Measurements from ENCODE around the gene METTL25B. TPM values are rescaled to one million over a fixed set of nuclear protein-coding genes. Genes with fewer than 3 reads are reported as not detected.

METTL25B gene
- total RNA-seq, 5 donors from 2014 or later (not counting 1 experiment from before 2014, with no cell fraction given) = 13.0 to 36.1 (median 32.3) TPM

- CTCF ChIA-PET = interaction anchor here (0.6 to 6.2 kb wide), 25 partner anchors 11 to 396 kb away, joined by 3 to 68 read pairs (median 4); partner anchors contain the start of genes CRABP2 (in 2 of the 2), METTL25B (in 2 of the 2), ISG20L2 (in 1 of the 2) and MRPL24 (in 1 of the 2)
- Mint-ChIP-seq H3K36me3 (no peaks in the 10 kb centered on the region), H3K9me3 (no peaks in the 10 kb centered on the region), H3K4me3 (peak overlapping the region in 1 of 3 donors; percentile 25), H3K4me1 (peaks cover 23 to 33% (median 26%) of the 10 kb centered on the region in 3 donors), H3K27ac (peak overlapping the region in 1 of 2 donors; percentile 12), H3K27me3 (peaks cover 41 to 61% of the 10 kb centered on the region in 2 donors)
- 2% methylated on average over 18 of the region's 23 CpGs for WGBS (ENCODE audit: insufficient coverage)
- Histone ChIP-seq H3K27me3 (replicated peaks in 1 of 2; ENCODE audit: control insufficient read depth in 2 of 2, extremely low read depth in 1 of 2, insufficient read depth in 2 of 2, low read length in 1 of 2) (peaks cover 5 to 84% of the 10 kb centered on the region in 2 experiments), H3K4me1 (ENCODE audit: control insufficient read depth in 1 of 2, extremely low read depth in 1 of 2, insufficient read depth in 2 of 2, low read length in 2 of 2) (peaks cover 18 to 32% of the 10 kb centered on the region in 2 experiments), H3K4me3 (ENCODE audit: control insufficient read depth in 1 of 2, extremely low read depth in 1 of 2, low read length in 1 of 2) (no peak overlapping the region), H3K36me3 (ENCODE audit: control insufficient read depth in 2 of 2, extremely low read depth in 1 of 2, insufficient read depth in 1 of 2, low read length in 1 of 2) (no peaks in the 10 kb centered on the region), H3K9me3 (no peaks in the 10 kb centered on the region), H3K27ac (ENCODE audit: low read length) (no peak overlapping the region)
- DNase-seq (peak; percentile 43 to 84 (median 70)), ATAC-seq (replicated peaks in 1 of 4) (peak; percentile 94 to 96 (median 96))
- POLR2A ChIA-PET = interaction anchor here (0.5 to 0.6 kb wide), 3 partner anchors 53 to 110 kb away, joined by 3 to 6 read pairs (median 3); no protein-coding TSS in a partner anchor
These were observed 39.0 kb upstream of the METTL25B start for GRCh38 chr1:156689035-156689952.

DNA sequence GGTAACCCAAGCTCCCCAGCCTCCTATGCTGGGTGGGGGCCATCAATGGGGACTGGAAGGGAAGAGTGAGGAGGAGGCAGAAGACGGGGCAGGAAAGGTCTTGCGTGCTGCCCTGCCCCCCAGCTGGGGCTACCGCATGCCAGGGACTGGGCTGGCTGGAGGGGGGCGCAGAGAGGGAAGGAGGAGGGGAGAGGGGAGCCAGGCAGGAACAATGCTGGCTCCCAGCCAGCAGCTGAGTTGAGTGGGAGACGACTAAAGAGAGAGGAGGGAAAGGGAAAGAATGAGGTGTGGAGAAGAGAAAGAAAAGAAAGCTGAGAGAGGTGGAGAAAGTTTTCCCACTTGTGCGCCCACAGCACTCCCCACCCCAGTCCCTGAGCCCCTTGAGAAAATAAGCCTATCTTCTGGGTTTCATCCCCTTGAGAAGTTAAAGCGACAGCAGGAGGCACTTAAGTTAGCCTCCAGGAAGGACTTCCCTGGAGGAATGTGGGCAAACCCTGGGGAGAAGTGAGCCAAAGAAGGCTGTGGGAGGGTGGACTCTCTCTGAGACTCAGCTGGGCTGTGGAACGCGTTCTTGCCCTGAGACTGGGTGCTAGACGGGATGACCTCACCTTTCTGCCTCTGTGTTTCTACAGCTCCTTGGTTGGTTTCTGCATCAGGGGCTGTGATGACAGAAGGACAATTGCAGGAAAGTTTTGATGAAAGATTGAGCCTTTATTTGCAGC lies 38.2 kb upstream of the METTL25B start:
- Mint-ChIP-seq H3K27me3 (peaks cover 45 to 65% of the 10 kb centered on the region in 2 donors), H3K4me1 (peaks cover 20 to 28% (median 22%) of the 10 kb centered on the region in 3 donors), H3K27ac (peak overlapping the region in 1 of 2 donors; percentile 13), H3K4me3 (peak overlapping the region in 1 of 3 donors; percentile 25), H3K9me3 (no peaks in the 10 kb centered on the region), H3K36me3 (no peaks in the 10 kb centered on the region)
- Histone ChIP-seq H3K4me3 (ENCODE audit: control insufficient read depth in 1 of 2, extremely low read depth in 1 of 2, low read length in 1 of 2) (no peak overlapping the region), H3K9me3 (no peaks in the 10 kb centered on the region), H3K4me1 (ENCODE audit: control insufficient read depth in 1 of 2, extremely low read depth in 1 of 2, insufficient read depth in 2 of 2, low read length in 2 of 2) (peaks cover 15 to 28% of the 10 kb centered on the region in 2 experiments), H3K27me3 (replicated peaks in 1 of 2; ENCODE audit: control insufficient read depth in 2 of 2, extremely low read depth in 1 of 2, insufficient read depth in 2 of 2, low read length in 1 of 2) (peaks cover 5 to 84% of the 10 kb centered on the region in 2 experiments), H3K36me3 (ENCODE audit: control insufficient read depth in 2 of 2, extremely low read depth in 1 of 2, insufficient read depth in 1 of 2, low read length in 1 of 2) (no peaks in the 10 kb centered on the region), H3K27ac (ENCODE audit: low read length) (no peak overlapping the region)
- DNase-seq (no peak), ATAC-seq (replicated peaks in 1 of 4) (no peak)
- ChIA-PET POLR2A (interaction anchor here in 1 of 2 donors (0.5 kb wide), 1 partner anchor 37 kb away, joined by 3 read pairs; no protein-coding TSS in a partner anchor), CTCF (interaction anchor here (0.6 to 6.2 kb wide), 23 partner anchors 12 to 395 kb away, joined by 3 to 68 read pairs (median 4); partner anchors contain the start of genes CRABP2 (in 2 of the 2), METTL25B (in 2 of the 2), ISG20L2 (in 1 of the 2) and MRPL24 (in 1 of the 2))
- WGBS (ENCODE audit: insufficient coverage) = 33% methylated on average over 8 of the region's 10 CpGs

GRCh38 chr1:156690675-156691036 lies 37.6 kb upstream of the METTL25B start:
- DNase-seq (no peak), ATAC-seq (replicated peaks in 1 of 4) (no peak)
- no peaks in the 10 kb centered on the region for H3K36me3 Mint-ChIP-seq
- H3K27ac Mint-ChIP-seq = no peak overlapping the region
- Histone ChIP-seq H3K36me3 (ENCODE audit: control insufficient read depth in 2 of 2, extremely low read depth in 1 of 2, insufficient read depth in 1 of 2, low read length in 1 of 2) (no peaks in the 10 kb centered on the region), H3K27me3 (replicated peaks in 1 of 2; ENCODE audit: control insufficient read depth in 2 of 2, extremely low read depth in 1 of 2, insufficient read depth in 2 of 2, low read length in 1 of 2) (peaks cover 5 to 85% of the 10 kb centered on the region in 2 experiments), H3K27ac (ENCODE audit: low read length) (no peak overlapping the region), H3K4me3 (ENCODE audit: control insufficient read depth in 1 of 2, extremely low read depth in 1 of 2, low read length in 1 of 2) (no peak overlapping the region), H3K4me1 (ENCODE audit: control insufficient read depth in 1 of 2, extremely low read depth in 1 of 2, insufficient read depth in 2 of 2, low read length in 2 of 2) (peaks cover 15 to 28% of the 10 kb centered on the region in 2 experiments), H3K9me3 (no peaks in the 10 kb centered on the region)
- peaks cover 20 to 28% (median 22%) of the 10 kb centered on the region in 3 donors for H3K4me1 Mint-ChIP-seq
- ChIA-PET CTCF (interaction anchor here (0.8 to 6.2 kb wide), 9 partner anchors 16 to 170 kb away, joined by 3 to 68 read pairs (median 7); partner anchors contain the start of genes METTL25B (in 2 of the 2), CRABP2 (in 1 of the 2), ISG20L2 (in 1 of the 2) and NTRK1 (in 1 of the 2)), POLR2A (interaction anchor here in 1 of 2 donors (0.5 kb wide), 1 partner anchor 36 kb away, joined by 3 read pairs; no protein-coding TSS in a partner anchor)
- WGBS (ENCODE audit: insufficient coverage) = 67% methylated on average over 8 of the region's 8 CpGs
- H3K9me3 Mint-ChIP-seq = no peaks in the 10 kb centered on the region
- no peak overlapping the region for H3K4me3 Mint-ChIP-seq
- H3K27me3 Mint-ChIP-seq = peaks cover 45 to 63% of the 10 kb centered on the region in 2 donors

DNA sequence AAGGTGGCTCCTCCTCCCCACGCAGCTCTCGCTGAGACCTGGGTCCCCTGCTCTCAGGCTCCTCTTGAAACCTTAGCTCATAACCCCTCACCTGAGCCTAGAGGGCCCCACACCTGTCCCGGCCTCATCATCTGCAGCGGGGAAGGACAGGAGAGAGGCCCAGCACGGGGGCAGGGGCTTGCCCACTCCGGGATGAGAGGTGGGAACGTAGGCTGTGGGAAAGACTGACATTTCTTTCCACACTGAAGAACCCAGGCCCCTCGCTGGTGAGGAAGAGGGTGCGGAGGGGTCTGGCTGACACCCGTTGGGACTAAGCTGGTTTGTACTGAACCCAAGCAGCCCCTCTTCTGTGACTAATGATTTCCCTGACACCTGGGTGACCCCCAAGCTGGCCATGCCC lies 37.1 kb upstream of the METTL25B start:
- Mint-ChIP-seq H3K27me3 (peaks cover 45 to 62% of the 10 kb centered on the region in 2 donors), H3K27ac (no peak overlapping the region), H3K4me3 (no peak overlapping the region), H3K9me3 (no peaks in the 10 kb centered on the region), H3K4me1 (peaks cover 20 to 28% (median 22%) of the 10 kb centered on the region in 3 donors), H3K36me3 (no peaks in the 10 kb centered on the region)
- ChIA-PET POLR2A (no interaction called here), CTCF (interaction anchor here (2.8 to 6.2 kb wide), 3 partner anchors 15 to 36 kb away, joined by 22 to 68 read pairs (median 25); partner anchors contain the start of genes METTL25B (in 2 of the 2), CRABP2 (in 1 of the 2) and ISG20L2 (in 1 of the 2))
- H3K27ac ChIP-seq (ENCODE audit: low read length) = no peak overlapping the region
- DNase-seq (no peak), ATAC-seq (replicated peaks in 1 of 4) (no peak)
- H3K9me3 ChIP-seq = no peaks in the 10 kb centered on the region
- H3K4me3 ChIP-seq (ENCODE audit: control insufficient read depth in 1 of 2, extremely low read depth in 1 of 2, low read length in 1 of 2) = no peak overlapping the region
- peaks cover 15 to 28% of the 10 kb centered on the region in 2 experiments for H3K4me1 ChIP-seq (ENCODE audit: control insufficient read depth in 1 of 2, extremely low read depth in 1 of 2, insufficient read depth in 2 of 2, low read length in 2 of 2)
- no peaks in the 10 kb centered on the region for H3K36me3 ChIP-seq (ENCODE audit: control insufficient read depth in 2 of 2, extremely low read depth in 1 of 2, insufficient read depth in 1 of 2, low read length in 1 of 2)
- peaks cover 5 to 85% of the 10 kb centered on the region in 2 experiments for H3K27me3 ChIP-seq (replicated peaks in 1 of 2; ENCODE audit: control insufficient read depth in 2 of 2, extremely low read depth in 1 of 2, insufficient read depth in 2 of 2, low read length in 1 of 2)
- 51% methylated on average over 3 of the region's 10 CpGs for WGBS (ENCODE audit: insufficient coverage)

DNA sequence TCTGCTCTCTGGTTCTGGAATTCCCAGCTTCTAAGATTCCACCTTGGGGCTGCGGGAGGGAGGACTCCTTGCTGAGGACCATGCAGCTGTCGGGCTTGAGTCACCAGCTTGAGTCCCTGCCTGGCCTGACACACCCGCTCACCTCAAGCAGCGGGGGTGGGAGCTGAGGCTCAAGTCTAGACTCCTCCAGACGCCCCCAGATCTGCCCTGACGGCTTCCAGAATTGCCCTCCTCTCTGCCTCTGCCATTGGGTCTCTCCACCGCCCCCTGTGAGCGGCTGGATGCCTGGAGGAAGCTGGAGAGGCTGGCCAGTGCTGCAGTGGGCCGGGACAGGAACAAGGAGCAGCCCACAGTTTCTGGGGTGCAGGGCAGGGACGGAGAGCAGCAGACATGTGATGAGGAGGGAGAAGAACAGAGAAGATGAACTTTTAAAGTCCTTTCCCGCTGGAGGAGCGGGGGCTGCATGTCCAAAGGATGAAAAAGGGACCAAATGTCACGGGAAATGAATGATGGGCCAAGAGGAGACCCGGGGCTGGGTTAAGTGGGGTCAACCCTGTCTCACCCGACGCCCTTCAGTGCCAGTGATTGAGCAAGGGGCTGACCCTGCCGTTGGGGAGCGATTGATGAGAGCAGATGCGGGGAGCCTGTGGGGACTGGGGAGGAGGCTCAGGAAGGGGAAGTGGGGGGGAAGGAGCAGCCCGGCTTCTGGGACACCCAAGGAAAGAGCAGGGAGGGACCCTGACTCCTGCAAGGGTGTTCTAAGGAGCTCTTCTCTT lies 36.4 kb upstream of the METTL25B start:
- no peak overlapping the region for H3K27ac Mint-ChIP-seq
- POLR2A ChIA-PET = no interaction called here

More for the DNA sequence above, 36.4 kb upstream of the METTL25B start:
- CTCF ChIA-PET = interaction anchor here (0.8 to 6.2 kb wide), 2 partner anchors 34 to 35 kb away, joined by 4 to 68 read pairs; partner anchors contain the start of genes ISG20L2 (in 1 of the 2) and METTL25B (in 1 of the 2)
- Mint-ChIP-seq H3K27me3 (peaks cover 48 to 68% of the 10 kb centered on the region in 2 donors), H3K4me3 (peak overlapping the region in 1 of 3 donors; percentile 14), H3K4me1 (peaks cover 20 to 28% (median 22%) of the 10 kb centered on the region in 3 donors), H3K9me3 (no peaks in the 10 kb centered on the region), H3K36me3 (no peaks in the 10 kb centered on the region)
- Histone ChIP-seq H3K27me3 (replicated peaks in 1 of 2; ENCODE audit: control insufficient read depth in 2 of 2, extremely low read depth in 1 of 2, insufficient read depth in 2 of 2, low read length in 1 of 2) (peaks cover 5 to 86% of the 10 kb centered on the region in 2 experiments), H3K4me1 (ENCODE audit: control insufficient read depth in 1 of 2, extremely low read depth in 1 of 2, insufficient read depth in 2 of 2, low read length in 2 of 2) (peaks cover 15 to 28% of the 10 kb centered on the region in 2 experiments), H3K9me3 (no peaks in the 10 kb centered on the region), H3K4me3 (ENCODE audit: control insufficient read depth in 1 of 2, extremely low read depth in 1 of 2, low read length in 1 of 2) (no peak overlapping the region), H3K36me3 (ENCODE audit: control insufficient read depth in 2 of 2, extremely low read depth in 1 of 2, insufficient read depth in 1 of 2, low read length in 1 of 2) (no peaks in the 10 kb centered on the region), H3K27ac (ENCODE audit: low read length) (no peak overlapping the region)
- WGBS (ENCODE audit: insufficient coverage) = 28% methylated on average over 18 of the region's 20 CpGs
- DNase-seq = no peak
- no peak for ATAC-seq (replicated peaks in 1 of 4)

Data from T-cell (primary cell).